ENCODE measurements around the gene PRR14L.
"Not testable (repeated sequence)": the region's sequence is repeated elsewhere in the genome, so short reads cannot be mapped to it uniquely, and the experiment has no call there.

Gene PRR14L

GRCh38 chr22:31723723-31724122 is 26.2 kb downstream of the PRR14L start:
- H3F3A ChIP-seq (ENCODE audit: insufficient read depth, low read length): no peaks in the 10 kb centered on the region
- H3K4me3 ChIP-seq (ENCODE audit: low read length): no peak overlapping the region
- H3K27me3 ChIP-seq (replicated peaks; ENCODE audit: insufficient read depth, low read length): no peaks in the 10 kb centered on the region
- H3K79me2 ChIP-seq (ENCODE audit: low read length): no peaks in the 10 kb centered on the region
- no peaks in the 10 kb centered on the region for H3K4me1 ChIP-seq (ENCODE audit: low read length)
- no peak overlapping the region for H2AFZ ChIP-seq (ENCODE audit: low read length)
- no peak overlapping the region for H3K9ac ChIP-seq (ENCODE audit: low read length)
- no peaks in the 10 kb centered on the region for H4K20me1 ChIP-seq (ENCODE audit: insufficient read depth, low read length)
- no peak overlapping the region for H3K27ac ChIP-seq (ENCODE audit: low read length)
- H3K9me3 ChIP-seq (replicated peaks; ENCODE audit: insufficient read depth, low read length): no peaks in the 10 kb centered on the region
- no peak for DNase-seq
- H3K36me3 ChIP-seq (replicated peaks; ENCODE audit: insufficient read depth, low read length): no peaks in the 10 kb centered on the region; the same call in 1 of the 2 replicates
- H3K4me2 ChIP-seq (ENCODE audit: low read depth, low read length): no peak overlapping the region
- TF ChIP-seq EZH2phosphoT487 (IDR thresholded peaks at IDR 0.05; ENCODE audit: low read length) (no peak), CTCF (IDR thresholded peaks at IDR 0.05; ENCODE audit: low read length) (no peak), EZH2 (optimal IDR thresholded peaks at IDR 0.05; ENCODE audit: low read depth, low read length) (no peak)
- H3K9me2 ChIP-seq (replicated peaks; ENCODE audit: insufficient read depth, low read length): no peaks in the 10 kb centered on the region

GRCh38 chr22:31719850-31720471 is 30.0 kb downstream of the PRR14L start:
- Histone ChIP-seq H3K4me2 (ENCODE audit: low read depth, low read length) (no peak overlapping the region), H3K9ac (ENCODE audit: low read length) (no peak overlapping the region), H2AFZ (ENCODE audit: low read length) (no peak overlapping the region), H3K4me1 (ENCODE audit: low read length) (no peaks in the 10 kb centered on the region), H3K27me3 (replicated peaks; ENCODE audit: insufficient read depth, low read length) (no peaks in the 10 kb centered on the region), H3K27ac (ENCODE audit: low read length) (no peak overlapping the region), H3K79me2 (ENCODE audit: low read length) (no peaks in the 10 kb centered on the region), H4K20me1 (ENCODE audit: insufficient read depth, low read length) (no peaks in the 10 kb centered on the region), H3K9me3 (replicated peaks; ENCODE audit: insufficient read depth, low read length) (no peaks in the 10 kb centered on the region), H3F3A (ENCODE audit: insufficient read depth, low read length) (no peaks in the 10 kb centered on the region), H3K36me3 (replicated peaks; ENCODE audit: insufficient read depth, low read length) (peaks cover 10% of the 10 kb centered on the region), H3K4me3 (ENCODE audit: low read length) (no peak overlapping the region), H3K9me2 (replicated peaks; ENCODE audit: insufficient read depth, low read length) (no peaks in the 10 kb centered on the region)
- no peak for DNase-seq
- TF ChIP-seq CTCF (IDR thresholded peaks at IDR 0.05; ENCODE audit: low read length) (no peak), EZH2 (optimal IDR thresholded peaks at IDR 0.05; ENCODE audit: low read depth, low read length) (no peak), EZH2phosphoT487 (IDR thresholded peaks at IDR 0.05; ENCODE audit: low read length) (no peak)

GRCh38 chr22:31715147-31715778 is 34.7 kb downstream of the PRR14L start:
- H3K4me3 ChIP-seq (ENCODE audit: low read length): no peak overlapping the region
- H3K4me2 ChIP-seq (ENCODE audit: low read depth, low read length): no peak overlapping the region
- TF ChIP-seq EZH2 (optimal IDR thresholded peaks at IDR 0.05; ENCODE audit: low read depth, low read length) (no peak), EZH2phosphoT487 (IDR thresholded peaks at IDR 0.05; ENCODE audit: low read length) (no peak), CTCF (IDR thresholded peaks at IDR 0.05; ENCODE audit: low read length) (no peak)
- no peak overlapping the region for H2AFZ ChIP-seq (ENCODE audit: low read length)
- H3K36me3 ChIP-seq (replicated peaks; ENCODE audit: insufficient read depth, low read length): peaks cover 11% of the 10 kb centered on the region
- no peaks in the 10 kb centered on the region for H3K79me2 ChIP-seq (ENCODE audit: low read length)
- no peak overlapping the region for H3K27ac ChIP-seq (ENCODE audit: low read length)
- no peak overlapping the region for H3K9ac ChIP-seq (ENCODE audit: low read length)
- DNase-seq: no peak
- no peaks in the 10 kb centered on the region for H4K20me1 ChIP-seq (ENCODE audit: insufficient read depth, low read length)
- no peaks in the 10 kb centered on the region for H3K9me3 ChIP-seq (replicated peaks; ENCODE audit: insufficient read depth, low read length)
- no peaks in the 10 kb centered on the region for H3K9me2 ChIP-seq (replicated peaks; ENCODE audit: insufficient read depth, low read length)
- H3K4me1 ChIP-seq (ENCODE audit: low read length): no peaks in the 10 kb centered on the region
- no peaks in the 10 kb centered on the region for H3K27me3 ChIP-seq (replicated peaks; ENCODE audit: insufficient read depth, low read length)
- no peaks in the 10 kb centered on the region for H3F3A ChIP-seq (ENCODE audit: insufficient read depth, low read length)

- H3K4me1 ChIP-seq (ENCODE audit: low read length); H3K4me2 ChIP-seq (ENCODE audit: low read depth, low read length); DNase-seq; H3K9me3 ChIP-seq (replicated peaks; ENCODE audit: insufficient read depth, low read length); H3K9ac ChIP-seq (ENCODE audit: low read length); H3K9me2 ChIP-seq (replicated peaks; ENCODE audit: insufficient read depth, low read length); H2AFZ ChIP-seq (ENCODE audit: low read length); H3K27me3 ChIP-seq (replicated peaks; ENCODE audit: insufficient read depth, low read length); H3K4me3 ChIP-seq (ENCODE audit: low read length); H3F3A ChIP-seq (ENCODE audit: insufficient read depth, low read length); H4K20me1 ChIP-seq (ENCODE audit: insufficient read depth, low read length); H3K79me2 ChIP-seq (ENCODE audit: low read length); H3K27ac ChIP-seq (ENCODE audit: low read length): not testable (repeated sequence)
- H3K36me3 ChIP-seq (replicated peaks; ENCODE audit: insufficient read depth, low read length): peaks cover 11% of the 10 kb centered on the region
Observed at GRCh38 chr22:31711226-31711625, 38.7 kb downstream of the PRR14L start.

All from MM.1S (cell line).